Mesothelial cell of epicardium (in vitro differentiated cells): ENCODE measurements around the gene FREM3. TPM values are rescaled to one million over a fixed set of nuclear protein-coding genes. Genes with fewer than 3 reads are reported as not detected.

Source experiments
- DNase-seq, 2 experiments: peaks; one replicate each; pipeline ENCODE4 v3.0.0; 2021; ENCODE audit warnings: low spot score in 2 of 2; ENCODE audit not compliant: unreplicated experiment in 2 of 2
- H3K27ac Mint-ChIP-seq: 2 replicates; pipeline ENCODE4 v1.8.0; 2021; ENCODE audit warnings: mixed read lengths
- H3K27me3 Mint-ChIP-seq: 2 replicates; pipeline ENCODE4 v1.8.0; 2021; ENCODE audit warnings: low read depth, mixed read lengths
- H3K36me3 Mint-ChIP-seq: 2 replicates; pipeline ENCODE4 v1.8.0; 2021; ENCODE audit warnings: mixed read lengths
- H3K4me1 Mint-ChIP-seq: 2 replicates; pipeline ENCODE4 v1.8.0; 2021; ENCODE audit warnings: mixed read lengths
- H3K4me3 Mint-ChIP-seq: 2 replicates; pipeline ENCODE4 v1.8.0; 2021; ENCODE audit warnings: mild to moderate bottlenecking, moderate library complexity, mixed read lengths
- H3K9me3 Mint-ChIP-seq: 2 replicates; pipeline ENCODE4 v1.8.0; 2021; ENCODE audit warnings: mixed read lengths
- total RNA-seq: library from RNA; stranded (reverse); gene quantifications from 3 replicates; pipeline ENCODE4 v1.2.1, GENCODE V29; 2021
- TF ChIP-seq, protein P1 (sequence below): fragments of 200-600 bp; sonication (generic); IDR thresholded peaks from one replicate; pipeline ENCODE4 v1.5.0; 2021; ENCODE audit warnings: antibody characterized with exemption; ENCODE audit not compliant: unreplicated experiment

The FREM3 gene
- total RNA-seq, 1 donor from 2014 or later, result not detected

DNA sequence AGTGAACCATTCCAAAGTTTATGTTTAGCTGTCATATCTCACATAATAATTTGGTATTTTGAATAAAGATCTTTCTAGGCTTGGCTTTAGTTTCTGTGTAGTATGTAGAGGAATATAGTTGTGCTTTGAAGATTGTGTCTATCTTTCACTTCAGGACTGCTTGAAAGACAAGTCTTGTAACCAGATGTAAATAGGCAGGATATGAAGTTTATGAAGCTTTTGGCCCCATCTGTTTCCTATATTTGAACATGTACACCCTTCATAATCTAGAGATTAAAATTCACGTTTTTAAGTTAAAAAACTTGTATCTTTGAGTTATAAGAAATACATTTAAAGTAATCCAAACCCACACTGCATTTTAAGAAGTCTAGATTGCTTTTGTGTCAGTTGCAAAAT is 11.7 kb upstream of the FREM3 start:
- TF ChIP-seq, protein P1, sequence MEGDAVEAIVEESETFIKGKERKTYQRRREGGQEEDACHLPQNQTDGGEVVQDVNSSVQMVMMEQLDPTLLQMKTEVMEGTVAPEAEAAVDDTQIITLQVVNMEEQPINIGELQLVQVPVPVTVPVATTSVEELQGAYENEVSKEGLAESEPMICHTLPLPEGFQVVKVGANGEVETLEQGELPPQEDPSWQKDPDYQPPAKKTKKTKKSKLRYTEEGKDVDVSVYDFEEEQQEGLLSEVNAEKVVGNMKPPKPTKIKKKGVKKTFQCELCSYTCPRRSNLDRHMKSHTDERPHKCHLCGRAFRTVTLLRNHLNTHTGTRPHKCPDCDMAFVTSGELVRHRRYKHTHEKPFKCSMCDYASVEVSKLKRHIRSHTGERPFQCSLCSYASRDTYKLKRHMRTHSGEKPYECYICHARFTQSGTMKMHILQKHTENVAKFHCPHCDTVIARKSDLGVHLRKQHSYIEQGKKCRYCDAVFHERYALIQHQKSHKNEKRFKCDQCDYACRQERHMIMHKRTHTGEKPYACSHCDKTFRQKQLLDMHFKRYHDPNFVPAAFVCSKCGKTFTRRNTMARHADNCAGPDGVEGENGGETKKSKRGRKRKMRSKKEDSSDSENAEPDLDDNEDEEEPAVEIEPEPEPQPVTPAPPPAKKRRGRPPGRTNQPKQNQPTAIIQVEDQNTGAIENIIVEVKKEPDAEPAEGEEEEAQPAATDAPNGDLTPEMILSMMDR, result no peak
- Mint-ChIP-seq H3K27ac (no peak overlapping the region), H3K27me3 (peaks cover 23% of the 10 kb centered on the region), H3K9me3 (peaks cover 12% of the 10 kb centered on the region), H3K36me3 (no peaks in the 10 kb centered on the region), H3K4me3 (no peak overlapping the region), H3K4me1 (no peaks in the 10 kb centered on the region)
- DNase-seq, result no peak

DNA sequence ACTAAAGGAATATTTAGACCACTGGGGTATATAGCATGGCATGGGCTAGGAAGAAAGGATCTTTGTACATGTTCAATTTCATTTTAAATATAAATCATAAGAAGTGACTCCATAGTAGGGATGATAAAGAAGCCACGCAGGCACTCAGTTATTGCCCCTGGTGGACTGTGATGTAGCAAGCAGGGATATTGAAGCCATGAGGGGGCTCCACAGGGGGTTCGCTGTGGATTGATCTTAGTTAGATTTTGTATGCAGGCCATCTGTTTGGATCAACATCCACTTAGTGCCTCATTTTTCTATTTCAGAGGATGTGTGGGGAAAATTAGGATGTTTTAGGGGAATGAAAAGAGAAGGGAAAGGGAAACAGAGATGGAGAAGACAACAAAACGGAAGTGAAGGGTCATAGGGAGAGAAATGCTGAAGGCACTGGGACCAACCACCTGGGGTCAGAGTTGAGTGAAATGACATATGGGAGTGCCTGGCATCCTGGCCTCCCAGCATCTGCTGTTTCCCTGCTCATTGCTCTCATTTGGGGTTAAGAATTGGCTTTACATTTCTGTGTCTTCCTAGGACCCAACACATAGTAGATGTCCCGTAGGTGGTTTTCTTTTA is 11.2 kb upstream of the FREM3 start:
- Mint-ChIP-seq H3K36me3 (no peaks in the 10 kb centered on the region), H3K4me1 (no peaks in the 10 kb centered on the region), H3K27ac (no peak overlapping the region), H3K4me3 (no peak overlapping the region), H3K9me3 (peaks cover 14% of the 10 kb centered on the region), H3K27me3 (peaks cover 23% of the 10 kb centered on the region)
- TF ChIP-seq, protein P1, result no peak
- DNase-seq, result no peak

DNA sequence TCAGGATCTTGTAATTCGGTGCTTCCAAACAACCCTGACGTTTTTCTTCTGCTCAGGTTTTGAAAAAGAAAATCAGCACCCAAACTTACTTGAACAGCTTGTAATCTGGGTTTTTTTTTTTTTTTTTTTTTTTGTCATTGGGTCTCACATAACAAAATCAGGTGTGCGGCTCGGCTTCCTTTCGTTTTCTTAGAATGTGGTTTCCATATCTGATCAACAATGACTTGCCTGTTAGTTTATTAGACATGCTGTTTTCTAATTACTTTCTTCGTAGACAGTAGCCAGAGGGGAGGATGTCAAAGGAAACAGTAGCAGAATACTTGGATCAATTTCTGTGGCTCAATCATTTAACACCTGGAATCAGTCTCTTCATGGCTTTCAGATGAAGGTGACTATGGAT is 890 bp upstream of the FREM3 start:
- peaks cover 90% of the 10 kb centered on the region for H3K27me3 Mint-ChIP-seq

DNA sequence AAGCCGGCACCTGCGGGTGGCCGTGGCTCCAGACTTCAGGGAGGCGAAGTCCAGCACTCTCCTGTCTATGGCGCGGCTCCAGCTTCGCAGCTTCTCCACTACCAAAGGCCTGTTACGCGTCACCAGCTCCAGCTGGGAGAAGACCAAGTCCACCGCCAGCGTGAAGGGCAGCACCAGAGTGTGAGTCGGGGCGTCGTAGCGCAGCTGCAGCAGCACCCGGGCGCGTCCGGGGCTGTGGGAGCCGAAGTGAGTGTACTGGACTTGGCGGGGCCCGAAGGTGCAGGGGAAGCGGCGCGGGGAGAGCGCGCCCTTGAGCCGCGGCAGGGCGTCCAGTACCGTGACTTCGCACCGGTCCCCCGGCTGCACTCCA is 444 bp downstream of the FREM3 start:
- Mint-ChIP-seq H3K27me3 (peaks cover 93% of the 10 kb centered on the region), H3K4me3 (peak overlapping the region; percentile 57), H3K9me3 (no peaks in the 10 kb centered on the region), H3K36me3 (no peaks in the 10 kb centered on the region), H3K4me1 (peaks cover 10% of the 10 kb centered on the region), H3K27ac (no peak overlapping the region)
- TF ChIP-seq, protein P1, result no peak
- DNase-seq, result peak; percentile 21 to 45

More for the DNA sequence above, 890 bp upstream of the FREM3 start:
- TF ChIP-seq, protein P1, result no peak
- H3K4me1 Mint-ChIP-seq, result peaks cover 10% of the 10 kb centered on the region
- no peaks in the 10 kb centered on the region for H3K9me3 Mint-ChIP-seq
- H3K27ac Mint-ChIP-seq, result no peak overlapping the region
- DNase-seq, result no peak
- no peaks in the 10 kb centered on the region for H3K36me3 Mint-ChIP-seq
- H3K4me3 Mint-ChIP-seq, result peak overlapping the region; percentile 57

DNA sequence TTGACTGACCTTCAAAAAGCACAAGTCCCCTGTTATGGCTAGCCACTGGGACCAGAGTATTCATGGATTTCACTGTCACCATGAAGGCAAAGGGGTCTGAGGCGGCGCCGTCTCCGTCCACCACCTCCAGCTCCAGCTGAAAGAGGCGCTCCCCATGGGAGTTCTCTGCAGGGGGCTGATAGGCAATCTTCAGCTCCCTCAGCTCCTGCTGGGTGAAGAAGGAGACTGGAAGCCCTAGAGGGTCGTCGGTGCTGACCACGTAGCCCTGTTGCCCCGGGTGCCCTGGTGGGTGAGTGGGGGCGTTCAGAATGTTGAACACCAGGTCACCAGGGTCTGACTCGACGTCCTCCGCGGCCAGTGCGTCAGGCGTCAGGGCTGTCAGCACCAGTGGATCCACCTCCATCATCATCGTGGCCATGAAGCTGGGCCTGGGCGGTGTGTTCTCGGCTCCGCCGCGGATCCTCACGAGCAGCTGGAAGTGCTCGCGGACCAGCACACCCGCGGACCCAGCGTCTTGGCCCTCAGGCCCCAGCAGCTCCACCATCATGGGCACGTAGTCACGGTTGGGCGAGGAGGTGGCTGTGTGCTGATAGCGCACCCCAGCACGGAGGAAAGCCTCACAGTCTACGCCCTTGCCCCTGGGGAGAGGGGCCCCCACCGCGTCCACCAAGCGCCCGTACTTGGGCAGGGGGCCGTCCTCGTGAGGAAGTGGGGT is 987 bp downstream of the FREM3 start:
- H3K36me3 Mint-ChIP-seq, result no peaks in the 10 kb centered on the region

More for the DNA sequence above, 987 bp downstream of the FREM3 start:
- Mint-ChIP-seq H3K4me1 (peaks cover 10% of the 10 kb centered on the region), H3K9me3 (no peaks in the 10 kb centered on the region), H3K27me3 (peaks cover 91% of the 10 kb centered on the region), H3K27ac (no peak overlapping the region), H3K4me3 (no peak overlapping the region)
- no peak for DNase-seq
- TF ChIP-seq, protein P1, result no peak
